Activated CD4-positive, alpha-beta T cell treated with anti-CD3 and anti-CD28 coated beads, Interleukin-2, amount 50 U/mL, for 24 hours (primary cell): ENCODE results near the gene FAM89A.

Experiments
- DNase-seq, 2 donors: peaks; one replicate each; pipeline ENCODE4 v3.0.0-alpha.2; 2020; ENCODE audit warnings: low read depth in 1 of 2, low spot score in 1 of 2

The FAM89A gene

GRCh38 chr1:231040019-231040799, at the start of gene FAM89A:
Gene FAM89A (minus strand): TSS chr1:231040254. CDS start chr1:231040211, 43 bp downstream.
- peak; percentile 57 to 58 for DNase-seq

- no peak for DNase-seq
Observed at GRCh38 chr1:231084353-231084752, 44.3 kb upstream of the FAM89A start.

GRCh38 chr1:231079163-231079562, 39.1 kb upstream of the FAM89A start:
- DNase-seq: no peak

- no peak for DNase-seq
Observed at GRCh38 chr1:231078250-231078649, 38.2 kb upstream of the FAM89A start.

- DNase-seq: no peak
Observed at GRCh38 chr1:231076802-231077201, 36.7 kb upstream of the FAM89A start.

- no peak for DNase-seq
Observed at GRCh38 chr1:231075497-231075896, 35.4 kb upstream of the FAM89A start.

- no peak for DNase-seq
Observed at GRCh38 chr1:231075020-231075419, 35.0 kb upstream of the FAM89A start.

- DNase-seq: no peak
Observed at GRCh38 chr1:231074046-231074445, 34.0 kb upstream of the FAM89A start.

- DNase-seq: no peak
Observed at GRCh38 chr1:231073331-231073730, 33.3 kb upstream of the FAM89A start.

GRCh38 chr1:231072502-231073094, 32.5 kb upstream of the FAM89A start:
- DNase-seq: no peak

- no peak for DNase-seq
Observed at GRCh38 chr1:231072041-231072440, 32.0 kb upstream of the FAM89A start.

- DNase-seq: no peak
Observed at GRCh38 chr1:231070758-231071444, 30.8 kb upstream of the FAM89A start.

- no peak for DNase-seq
Observed at GRCh38 chr1:231069333-231069732, 29.3 kb upstream of the FAM89A start.

- no peak for DNase-seq
Observed at GRCh38 chr1:231068762-231069161, 28.7 kb upstream of the FAM89A start.

- no peak for DNase-seq
Observed at GRCh38 chr1:231065510-231066241, 25.6 kb upstream of the FAM89A start.

- no peak for DNase-seq
Observed at GRCh38 chr1:231064418-231064817, 24.4 kb upstream of the FAM89A start.

GRCh38 chr1:231063331-231063730, 23.3 kb upstream of the FAM89A start:
- DNase-seq: no peak

- no peak for DNase-seq
Observed at GRCh38 chr1:231062500-231063270, 22.6 kb upstream of the FAM89A start.

- no peak for DNase-seq
Observed at GRCh38 chr1:231059566-231060193, 19.6 kb upstream of the FAM89A start.

GRCh38 chr1:231058416-231059109, 18.5 kb upstream of the FAM89A start:
- no peak for DNase-seq
